Ureter (tissue), 1 donor: ENCODE measurements around the gene GLI2. TPM values are rescaled to one million over a fixed set of nuclear protein-coding genes. Genes with fewer than 3 reads are reported as not detected.

Experiments
- DNase-seq: peaks from one replicate; pipeline ENCODE4 v3.0.0-alpha.2; 2020; ENCODE audit warnings: low spot score
- total RNA-seq: library from RNA; stranded (reverse); gene quantifications from one replicate; pipeline ENCODE4 v1.2.4, GENCODE V29; 2023
- donor health status: DM: yes; HTN: yes; CAD: no.

The GLI2 gene
- total RNA-seq, 1 donor from 2014 or later = 9.8 TPM

DNA sequence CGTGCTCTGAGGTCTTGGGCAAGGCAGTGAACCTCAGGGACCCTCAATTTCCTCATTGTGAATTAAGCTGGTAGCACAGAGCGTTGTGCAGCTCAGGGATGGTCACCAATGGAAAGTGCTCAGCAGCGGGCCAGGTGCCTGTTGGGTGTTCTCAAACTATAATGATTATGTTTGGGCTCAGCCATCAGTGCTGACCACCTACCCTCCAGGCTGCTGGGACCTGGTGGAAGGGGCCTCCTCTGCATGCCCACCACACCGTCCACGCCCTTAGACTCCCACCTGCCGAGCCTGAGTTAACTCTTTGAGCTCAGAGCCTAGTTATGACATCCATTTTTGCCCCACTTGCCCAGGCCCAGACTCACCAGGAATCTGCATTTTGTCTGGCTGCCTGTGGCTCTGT is 35.0 kb downstream of the GLI2 start:
- no peak for DNase-seq

DNA sequence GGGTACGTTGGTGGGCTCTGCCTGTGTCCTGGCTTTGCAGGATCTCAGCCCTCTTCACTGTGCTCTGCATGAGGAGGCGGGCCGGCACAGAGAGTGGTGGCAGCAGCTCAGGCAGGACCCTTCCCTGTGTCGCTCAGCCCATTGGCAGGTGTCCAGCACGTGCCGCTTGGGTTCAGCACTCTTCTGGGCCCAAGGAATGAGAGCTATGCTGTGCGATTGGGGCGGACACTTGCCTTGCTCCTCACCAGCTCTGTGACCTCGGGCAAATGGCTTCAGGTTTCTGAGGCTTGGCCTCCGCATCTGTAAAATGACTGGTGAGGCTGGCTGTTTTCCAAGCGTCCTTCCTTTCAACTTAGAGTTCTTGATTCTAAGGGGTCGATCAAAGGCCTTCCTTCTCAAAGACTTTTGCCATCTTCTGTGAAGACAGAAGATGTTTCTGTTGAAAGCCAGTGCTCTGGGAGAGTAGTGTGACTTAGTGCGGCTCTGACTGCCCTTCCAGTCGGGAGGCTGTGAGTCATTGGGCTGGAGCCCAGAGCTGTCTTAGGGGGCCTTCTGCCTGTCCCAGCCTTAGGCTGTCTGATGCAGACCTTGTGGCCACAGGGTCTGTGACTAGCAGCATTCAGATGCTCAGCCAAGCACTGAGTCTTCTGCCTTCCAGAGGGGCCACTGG is 35.6 kb downstream of the GLI2 start:
- no peak for DNase-seq

DNA sequence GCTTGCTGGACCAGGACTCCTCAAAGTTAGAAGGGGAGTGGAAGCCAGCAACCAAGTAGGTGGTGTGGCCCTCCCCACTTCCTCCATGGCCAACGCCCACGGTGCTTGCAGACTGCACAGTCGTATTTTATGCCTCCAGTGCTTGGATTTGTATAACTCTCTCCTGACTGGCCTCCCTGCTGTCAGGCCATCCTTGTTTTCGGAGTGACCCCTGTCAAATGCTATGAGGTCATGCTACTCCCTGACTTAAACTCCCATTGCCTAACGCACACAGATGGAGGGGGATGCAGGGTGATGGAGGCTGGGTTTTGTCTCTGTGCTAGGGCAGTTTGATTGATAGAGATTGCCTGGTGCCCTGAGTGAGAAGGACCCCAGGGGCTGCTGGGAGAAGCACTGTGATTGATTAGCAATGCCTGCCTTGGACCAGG is 36.1 kb downstream of the GLI2 start:
- no peak for DNase-seq

DNA sequence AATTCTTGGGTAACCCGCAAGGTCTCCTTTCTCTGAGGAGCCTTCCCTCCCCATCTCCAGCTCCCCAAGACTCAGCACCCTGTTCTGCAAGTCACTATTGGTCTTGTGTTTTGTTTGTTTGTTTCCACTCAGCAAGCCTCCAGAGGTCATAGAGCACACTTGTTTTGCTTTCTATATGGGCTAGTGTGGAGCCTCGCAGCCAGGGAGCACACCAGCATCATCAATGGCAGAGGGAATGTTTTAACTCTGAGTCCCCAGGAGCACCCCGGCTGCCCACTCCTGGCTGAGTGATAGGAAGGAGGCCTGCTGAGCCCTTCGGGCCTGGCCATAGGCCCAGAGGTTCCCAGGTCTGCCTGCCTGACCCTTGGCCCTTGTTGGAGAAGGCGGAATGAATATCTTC is 36.6 kb downstream of the GLI2 start:
- no peak for DNase-seq

DNA sequence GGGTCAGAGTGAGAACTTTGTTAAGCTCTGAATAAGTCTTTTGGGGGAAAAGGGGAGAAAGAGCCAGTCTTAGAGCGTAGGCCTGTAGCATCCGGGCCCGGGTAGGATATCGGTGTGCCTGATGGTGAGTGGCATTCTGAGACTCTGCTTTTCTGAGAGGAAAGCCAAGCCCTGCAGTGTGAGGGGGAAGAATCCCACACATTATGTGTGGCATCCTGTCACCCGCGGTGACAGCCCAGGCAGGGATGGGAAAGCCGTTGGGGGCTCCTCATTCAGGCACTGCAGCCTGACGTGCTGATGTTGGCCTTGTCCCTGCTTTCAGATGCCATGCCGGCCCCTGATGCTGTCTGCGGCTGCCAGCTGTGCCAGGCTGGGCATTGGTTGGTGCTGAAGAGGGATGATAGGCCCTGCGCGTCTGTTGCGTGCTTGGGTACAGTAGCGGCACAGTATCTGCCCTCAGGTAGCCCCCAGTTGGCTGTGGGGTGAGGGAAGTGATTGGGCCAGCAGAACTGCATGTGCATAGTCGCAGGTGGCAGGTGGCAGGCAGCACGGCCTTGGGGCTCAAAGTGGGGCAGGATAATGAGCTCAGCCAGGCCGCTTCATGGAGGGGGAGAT is 37.6 kb downstream of the GLI2 start:
- DNase-seq = no peak

DNA sequence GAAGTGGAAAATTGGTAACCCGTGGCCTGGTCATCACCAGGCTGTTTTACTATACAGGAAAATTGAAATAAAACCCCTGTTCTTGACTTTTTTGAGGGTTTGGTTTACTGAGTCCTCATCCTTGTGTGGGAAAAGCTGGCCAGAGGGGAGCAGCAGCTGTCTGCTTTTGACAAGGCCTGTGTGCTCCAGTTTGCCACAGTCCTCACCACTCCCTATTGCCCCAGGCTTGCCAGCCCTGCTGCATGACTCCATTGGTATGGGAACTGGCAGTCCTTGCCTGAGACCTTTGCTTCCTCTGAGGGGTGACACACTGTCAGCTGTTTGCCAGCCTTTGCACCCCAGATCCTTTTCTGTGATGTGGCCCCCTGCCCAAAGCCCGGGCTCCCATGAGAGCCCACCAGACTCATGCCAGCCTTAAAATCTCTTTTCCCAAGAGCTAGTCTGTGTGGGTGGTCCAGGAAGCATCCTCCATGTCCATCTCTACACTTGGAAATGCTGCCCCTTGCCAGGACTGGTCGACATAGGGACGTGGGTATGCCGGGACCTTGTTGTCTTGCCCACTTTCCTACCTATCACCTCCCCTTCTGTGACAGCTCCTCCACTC is 39.0 kb downstream of the GLI2 start:
- DNase-seq = no peak

DNA sequence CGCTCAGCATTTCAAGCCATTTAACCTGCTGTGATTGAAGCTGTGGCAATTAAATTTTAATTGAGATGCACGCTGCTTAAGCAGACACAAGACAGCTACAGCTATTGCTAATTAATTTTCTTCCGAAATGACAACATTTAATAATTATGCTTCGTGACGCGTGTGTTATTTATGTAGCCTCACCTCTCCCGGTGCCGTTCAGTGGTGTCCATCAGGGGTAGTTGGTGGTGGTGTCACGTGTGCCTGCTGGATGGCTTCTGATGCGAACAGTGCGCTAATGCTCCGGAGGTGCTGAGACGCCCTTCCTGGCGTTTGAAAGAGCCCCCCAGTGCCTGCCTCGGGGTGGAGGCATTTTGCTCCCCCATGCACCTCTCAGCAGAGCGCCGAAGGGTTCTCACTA is 39.5 kb downstream of the GLI2 start:
- DNase-seq = no peak

DNA sequence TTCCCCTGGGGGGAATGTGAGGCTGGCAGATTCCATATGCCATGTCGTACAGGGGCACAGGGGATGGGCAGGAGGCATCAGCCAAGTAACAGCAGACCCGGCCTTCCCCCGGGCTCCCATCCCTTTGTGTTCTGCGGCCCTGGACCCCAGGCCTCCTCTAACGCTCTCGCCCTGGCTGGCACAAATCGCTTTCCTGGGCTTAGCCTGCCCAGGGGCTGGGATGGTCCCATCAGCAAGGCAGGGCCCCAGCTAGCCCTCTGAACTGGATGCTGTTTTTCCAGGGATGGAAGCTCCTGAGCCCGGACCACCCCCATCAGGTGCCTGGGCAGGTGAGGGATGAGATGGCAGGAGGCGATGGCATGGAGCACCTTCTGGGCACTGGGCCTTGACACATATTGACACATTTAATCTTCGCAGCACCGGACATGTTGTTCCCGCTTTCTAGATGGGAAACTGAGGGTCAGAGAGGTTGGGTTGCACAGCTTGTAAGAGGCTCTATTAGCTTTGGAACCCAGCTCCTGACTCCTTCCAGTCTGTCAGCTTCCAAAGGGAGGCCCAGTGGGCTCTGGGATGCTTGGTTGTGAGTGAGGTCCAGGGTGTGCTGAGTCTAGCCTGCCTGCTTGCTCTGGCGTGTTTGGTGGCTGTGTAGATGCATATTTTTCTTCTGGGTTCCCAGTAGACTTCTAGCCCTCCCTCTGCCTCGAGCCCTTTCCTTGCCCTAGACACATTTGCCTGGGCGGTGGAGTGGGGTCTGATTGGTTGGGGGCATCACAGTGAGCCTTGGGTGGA is 40.3 kb downstream of the GLI2 start:
- no peak for DNase-seq

DNA sequence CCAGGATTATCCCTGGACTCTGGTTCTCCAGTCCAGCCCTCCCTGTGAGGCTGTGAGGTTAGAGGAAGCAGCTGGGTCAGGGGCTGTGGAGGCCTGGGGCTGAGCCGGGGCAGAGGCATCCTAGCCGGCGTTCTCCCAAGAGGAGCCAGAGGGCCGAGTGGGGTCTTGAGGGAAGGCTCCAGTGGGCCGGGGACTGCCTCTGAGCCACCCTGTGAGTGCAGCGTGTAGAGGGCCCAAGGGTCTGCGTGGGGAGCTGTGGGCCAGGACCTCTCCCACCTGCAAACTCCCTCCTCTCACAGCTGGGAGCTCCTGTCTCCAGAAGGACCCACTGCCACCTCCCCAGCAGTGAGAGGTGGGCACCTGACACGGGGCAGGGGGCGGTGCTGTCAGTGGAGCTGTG is 41.0 kb downstream of the GLI2 start:
- DNase-seq = no peak

DNA sequence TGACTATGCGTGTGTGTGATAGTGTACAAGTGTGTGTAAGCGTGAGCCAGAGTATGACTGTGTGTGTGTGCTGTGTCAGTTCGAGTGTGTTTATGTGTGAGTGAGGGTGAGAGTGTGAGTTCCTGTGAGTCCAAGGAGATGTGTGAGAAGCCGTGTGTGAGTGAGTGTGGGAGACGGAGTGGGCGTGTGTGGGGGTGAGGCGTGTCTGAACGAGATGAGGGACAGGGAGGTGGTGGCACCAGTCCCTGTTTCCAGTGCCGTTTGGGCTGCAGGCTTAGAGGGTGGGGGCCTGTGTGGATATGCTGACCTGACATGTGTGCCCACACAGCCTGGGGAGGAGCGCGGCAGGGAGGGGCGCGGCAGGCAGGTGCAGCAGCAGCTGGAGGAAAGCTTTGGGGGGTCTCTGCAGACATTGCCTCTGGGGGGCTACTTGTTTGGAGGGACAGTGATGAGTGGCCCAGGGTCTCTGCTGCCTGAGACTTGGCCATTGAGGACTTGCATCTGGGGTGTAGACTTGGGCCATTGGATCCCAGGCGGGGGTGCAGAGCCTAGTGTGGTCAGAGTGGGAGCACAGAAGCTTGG is 41.6 kb downstream of the GLI2 start:
- DNase-seq = no peak

DNA sequence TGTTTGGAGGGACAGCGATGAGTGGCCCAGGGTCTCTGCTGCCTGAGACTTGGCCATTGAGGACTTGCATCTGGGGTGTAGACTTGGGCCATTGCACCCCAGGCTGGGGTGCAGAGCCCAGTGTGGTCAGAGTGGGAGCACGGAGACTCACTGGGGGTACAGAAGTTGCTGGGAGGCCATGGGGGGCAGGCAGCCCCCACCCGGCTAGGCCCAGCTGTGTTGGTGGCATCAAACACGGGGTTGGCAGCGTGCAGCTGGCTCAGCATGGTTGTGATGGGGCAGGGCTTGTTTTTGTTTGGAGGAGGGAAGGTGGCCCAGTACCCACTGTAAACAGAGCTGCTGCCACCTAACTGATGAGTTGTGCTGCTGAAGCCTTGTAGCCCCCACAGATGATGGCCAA is 42.1 kb downstream of the GLI2 start:
- no peak for DNase-seq

DNA sequence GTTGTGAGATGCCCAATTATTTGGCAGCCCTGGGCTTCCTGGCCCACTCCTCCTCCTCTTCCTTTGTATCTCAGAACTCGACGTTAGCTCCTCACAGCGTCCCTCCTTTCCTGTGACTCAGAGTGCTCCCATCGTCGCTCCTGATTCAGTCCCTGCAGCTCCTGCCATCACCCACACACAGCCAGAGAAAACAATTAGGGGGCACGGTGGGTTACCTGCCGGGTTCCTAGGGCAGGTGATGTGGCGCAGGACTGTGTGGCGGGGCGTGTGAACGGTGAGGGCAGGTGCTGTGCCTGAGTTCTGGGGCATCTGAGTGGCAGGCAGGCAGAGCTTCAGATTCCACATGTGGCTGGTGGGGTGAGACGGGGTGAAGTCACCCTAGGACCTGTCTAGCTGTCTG is 42.6 kb downstream of the GLI2 start:
- no peak for DNase-seq

DNA sequence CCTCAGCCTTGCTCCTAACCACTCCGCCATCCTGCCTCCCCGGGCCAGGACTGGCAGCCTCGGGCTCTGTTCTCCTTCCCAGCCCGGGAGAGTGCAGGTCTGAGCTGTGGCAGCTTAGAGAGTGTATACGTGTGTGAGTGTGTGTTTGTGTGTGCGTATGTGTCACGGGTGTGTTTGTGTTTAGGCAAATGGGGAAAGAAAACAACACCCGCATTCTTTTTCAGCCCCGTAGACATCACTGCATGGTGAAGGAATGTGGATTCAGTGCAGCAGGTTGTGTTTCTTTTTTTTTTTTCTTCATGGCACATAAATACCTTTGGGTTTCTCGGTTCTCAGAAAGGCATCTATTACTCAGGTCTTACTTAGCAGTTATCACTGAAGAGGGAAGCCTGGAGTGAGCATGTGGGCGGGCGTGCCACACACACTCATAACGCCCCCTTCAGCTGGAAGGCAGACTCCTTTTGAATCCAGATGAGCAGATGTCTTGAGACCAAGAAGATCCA is 44.2 kb downstream of the GLI2 start:
- DNase-seq = no peak

DNA sequence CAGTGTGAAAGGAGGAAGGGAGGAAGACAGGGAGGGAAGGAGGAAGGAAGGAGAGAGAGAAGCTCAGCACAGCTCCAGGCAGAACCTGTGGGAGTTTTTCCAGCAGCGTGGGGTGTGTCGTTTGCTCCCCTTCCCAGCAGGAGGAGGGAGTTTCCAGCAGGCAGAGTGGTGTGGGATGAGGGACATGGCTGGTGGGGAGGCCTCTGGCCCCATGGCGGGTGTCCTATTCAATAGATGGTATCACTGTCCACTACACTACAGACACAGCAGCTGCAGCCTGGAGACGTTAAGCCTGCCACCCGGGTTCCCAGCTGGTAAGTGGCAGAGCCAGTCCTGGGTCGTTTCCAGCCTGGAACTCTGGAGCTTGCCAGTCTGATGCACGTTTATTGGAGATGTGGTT is 44.7 kb downstream of the GLI2 start:
- DNase-seq = no peak

DNA sequence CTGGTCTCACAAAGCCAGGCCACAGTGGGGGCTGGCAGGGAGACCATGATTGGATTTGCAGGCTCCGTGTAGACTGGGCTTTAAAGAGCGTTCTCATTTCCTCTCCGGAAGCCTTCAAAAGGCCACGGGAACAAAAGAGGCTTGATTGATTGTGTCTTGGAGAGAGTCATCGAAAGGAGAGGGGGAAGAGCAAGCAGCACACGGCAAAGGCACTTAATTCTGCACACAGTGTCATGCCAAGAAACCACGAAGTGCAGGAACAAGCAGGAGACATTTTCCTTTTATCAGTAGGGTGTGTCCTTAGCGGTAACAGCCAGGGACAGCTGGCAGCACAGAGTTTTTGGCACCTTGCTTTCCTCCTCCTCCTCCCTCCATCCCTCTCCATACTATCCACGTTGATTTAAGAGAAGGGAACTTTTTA is 47.7 kb downstream of the GLI2 start:
- DNase-seq = no peak

DNA sequence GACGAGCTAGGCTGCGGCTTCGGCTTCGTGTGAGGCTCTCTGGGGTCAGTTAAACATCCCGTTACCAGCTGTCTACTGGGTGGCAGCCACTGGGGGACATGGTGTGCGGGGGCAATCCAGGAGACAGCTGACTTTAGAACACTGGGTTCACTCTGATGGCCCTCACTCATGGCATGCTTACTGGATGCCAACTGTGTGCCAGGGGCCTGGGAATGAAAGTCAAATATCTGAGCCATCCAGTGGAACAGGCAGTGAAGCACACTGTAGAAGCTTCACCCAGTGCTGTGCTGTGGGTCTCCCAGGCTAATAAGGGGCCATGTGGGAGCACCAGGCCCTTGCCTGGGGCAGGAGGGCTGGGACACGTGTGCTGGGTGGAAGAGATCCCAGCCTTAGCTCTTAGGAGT is 48.3 kb downstream of the GLI2 start:
- no peak for DNase-seq
